K562 (cell line): ENCODE results near the gene BHLHE40. TPM values are rescaled to one million over a fixed set of nuclear protein-coding genes. Genes with fewer than 3 reads are reported as not detected.
A peak's percentile ranks its signal among the peaks of the same experiment; 100 is the strongest.

Experiments used
- BHLHE40 ChIP-seq: IDR thresholded peaks from 2 replicates; pipeline ENCODE4 v1.6.1; 2011; ENCODE audit warnings: low read length, improper control_type of control experiment
- CC2D1A ChIP-seq: fragments of 450-650 bp; IDR thresholded peaks from 2 replicates; pipeline ENCODE4 v1.6.1; 2017; ENCODE audit warnings: mild to moderate bottlenecking
- CHD1 ChIP-seq: fragments of 200-600 bp; sonication (generic); IDR thresholded peaks from one replicate; pipeline ENCODE4 v1.6.1; 2012; ENCODE audit warnings: mild to moderate bottlenecking, moderate library complexity, low read length, inconsistent platforms
- FOXJ2 ChIP-seq: fragments of 200-800 bp; sonication (Bioruptor generic); IDR thresholded peaks from 2 replicates; pipeline ENCODE4 v1.6.1; 2016; ENCODE audit warnings: missing genetic modification characterization, missing compliant biosample characterization
- FOXM1 ChIP-seq, 2 experiments: fragments of 450-650 bp in 1 of 2; sonication (generic) in 1 of 2; formaldehyde crosslinking in 1 of 2; IDR thresholded peaks; 2 replicates each; pipeline versions ENCODE4 v1.6.1 to v1.9.0; 2017 to 2022; ENCODE audit warnings: low read depth in 2 of 2, mild to moderate bottlenecking in 2 of 2, missing genetic modification reagents in 1 of 2, moderate library complexity in 1 of 2
- HMG20A ChIP-seq: fragments of 450-650 bp; formaldehyde crosslinking; conservative IDR thresholded peaks from 2 replicates; pipeline ENCODE4 v1.4.0; 2020; ENCODE audit warnings: mild to moderate bottlenecking, mixed read lengths
- HNRNPK ChIP-seq: fragments of 200-400 bp; formaldehyde crosslinking; IDR thresholded peaks from one replicate; pipeline ENCODE4 v1.6.1; 2018; ENCODE audit warnings: mild to moderate bottlenecking, low read depth, low read length; ENCODE audit not compliant: poor library complexity, severe bottlenecking
- MBD2 ChIP-seq: sonication (generic); IDR thresholded peaks from 2 replicates; pipeline ENCODE4 v1.6.1; 2016; ENCODE audit warnings: low read depth, borderline replicate concordance
- MTF1 ChIP-seq: fragments of 250-450 bp; sonication (Bioruptor Pico); IDR thresholded peaks from 2 replicates; pipeline ENCODE4 v1.9.0; 2021; ENCODE audit warnings: moderate library complexity, mild to moderate bottlenecking, inconsistent platforms, borderline replicate concordance
- NRF1 ChIP-seq, 2 experiments: fragments of 450-650 bp; IDR thresholded peaks in 1 of 2; conservative IDR thresholded peaks in 1 of 2; 2 replicates each; pipeline ENCODE4 v1.6.1; 2014; ENCODE audit warnings: mild to moderate bottlenecking in 2 of 2
- PRPF4 ChIP-seq: fragments of 200-400 bp; formaldehyde crosslinking; IDR thresholded peaks from one replicate; pipeline ENCODE4 v1.6.1; 2017; ENCODE audit warnings: low read length, low read depth, mild to moderate bottlenecking; ENCODE audit not compliant: insufficient read depth, poor library complexity, severe bottlenecking
- SMAD3 ChIP-seq: fragments of 450-650 bp; formaldehyde crosslinking; conservative IDR thresholded peaks from 2 replicates; pipeline ENCODE4 v1.4.0; 2020; ENCODE audit warnings: mild to moderate bottlenecking
- TGIF2 ChIP-seq: sonication (generic); formaldehyde crosslinking; IDR thresholded peaks from 2 replicates; pipeline ENCODE4 v1.8.1; 2022; ENCODE audit warnings: mild to moderate bottlenecking, missing genetic modification reagents, moderate library complexity
- ZNF3 ChIP-seq: fragments of 250-450 bp; sonication (Bioruptor Pico); IDR thresholded peaks from 2 replicates; pipeline ENCODE4 v1.5.0; 2021; ENCODE audit warnings: mild to moderate bottlenecking, moderate library complexity
- polyA plus RNA-seq, 8 experiments: library from polyadenylated mRNA; depleted of rRNA in 4 of 8; stranded (reverse) in 5 of 8; unstranded in 3 of 8; fragments of >200 nt; fragmentation: Nextera tagmentation in 2 of 8; fragmentation: Illumina TruSeq in 1 of 8; extraction: Ambion mirVana in 2 of 8; extraction: Trizol in 1 of 8; gene quantifications; 2 replicates each; pipeline versions ENCODE4 v1.2.1 to v1.2.3, GENCODE V29; 2011 to 2014; ENCODE audit warnings: inconsistent platforms in 1 of 8, missing spikeins in 1 of 8
- total RNA-seq, 7 experiments: library from RNA; depleted of rRNA in 6 of 7; stranded (reverse); fragments of >200 nt in 6 of 7; fragmentation: Illumina TruSeq in 2 of 7; extraction: Trizol in 2 of 7; gene quantifications; 2 replicates each; pipeline versions ENCODE4 v1.2.1 to v1.2.3, GENCODE V29; 2011 to 2021; ENCODE audit warnings: low replicate concordance in 1 of 7
- TF ChIP-seq, protein P1 (sequence below), 2 experiments: fragments of 450-650 bp in 1 of 2; IDR thresholded peaks; 2 replicates each; pipeline ENCODE4 v1.6.1; 2011 to 2017; ENCODE audit warnings: low read depth in 2 of 2, antibody characterized with exemption in 1 of 2, borderline replicate concordance in 1 of 2, low read length in 1 of 2, mild to moderate bottlenecking in 1 of 2, mixed read lengths in 1 of 2; ENCODE audit not compliant: control insufficient read depth in 1 of 2
- TF ChIP-seq, protein P2 (sequence below), 2 experiments: fragments of 450-650 bp; IDR thresholded peaks; 2 replicates each; pipeline ENCODE4 v1.6.1; 2016
- TF ChIP-seq, protein P3 (sequence below): fragments of 250-450 bp; sonication (Bioruptor Pico); IDR thresholded peaks from 2 replicates; pipeline ENCODE4 v1.4.0; 2020

The BHLHE40 gene
- total and polyA plus RNA-seq, 9 of the 15 experiments (the other 6 are each of a cell fraction or from before 2014, with no cell fraction given): 12.0 to 83.9 (median 31.4) TPM

DNA sequence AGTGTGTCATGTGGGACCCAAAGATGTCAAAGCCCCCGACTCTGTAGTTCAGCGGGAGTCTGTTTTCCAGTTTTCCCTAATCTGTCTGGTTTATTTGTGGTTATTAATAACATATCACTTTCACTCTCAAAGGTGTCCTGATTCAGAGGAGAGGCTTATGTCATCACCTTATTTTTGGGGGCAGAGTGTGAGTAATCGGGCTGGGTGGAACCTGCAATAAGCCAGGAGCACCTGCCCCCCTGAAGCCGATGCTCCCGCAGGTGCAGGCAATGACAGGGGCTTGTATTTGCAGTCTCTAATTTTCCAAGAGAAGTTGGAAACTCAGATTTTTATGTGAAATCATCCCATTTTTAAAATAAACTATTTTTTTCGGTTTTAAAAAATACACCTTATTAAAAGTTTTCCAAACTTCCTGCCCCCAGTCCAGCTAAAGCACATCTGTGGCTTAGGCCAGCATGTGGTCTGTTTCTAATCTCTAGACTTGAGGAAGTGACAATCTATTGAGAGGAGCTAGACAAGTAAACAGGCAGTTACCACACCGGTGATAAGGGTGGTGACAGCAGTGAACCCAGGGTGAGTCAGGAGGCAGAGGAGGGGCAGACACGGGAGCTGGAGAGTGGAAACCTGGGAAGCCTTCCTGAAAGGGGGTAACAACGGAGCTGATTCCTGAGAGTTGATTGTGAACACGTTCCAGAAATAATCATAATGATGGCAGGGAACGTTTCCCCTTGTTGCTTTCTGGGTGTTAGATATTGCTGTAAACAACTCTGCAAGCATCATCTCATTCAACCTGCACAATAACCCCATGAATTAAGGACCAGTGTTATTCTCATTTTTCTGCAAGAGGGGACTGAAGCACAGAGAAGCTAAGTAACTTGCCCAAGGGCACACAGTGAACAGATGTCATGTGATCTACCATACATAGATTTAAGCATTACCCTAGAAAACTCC, 37.2 kb downstream of the BHLHE40 start (continued):
- TF ChIP-seq TGIF2 (no peak), FOXM1 (IDR thresholded peaks at IDR 0.05; ENCODE audit: low read depth) (peak; percentile 81), FOXM1 (CRISPR knock-in tag; IDR thresholded peaks at IDR 0.05; ENCODE audit: low read depth) (no peak), HNRNPK (no peak), MBD2 (no peak), CC2D1A (peak; percentile 81), NRF1 (conservative IDR thresholded peaks at IDR 0.05 in 1 of 2, IDR thresholded peaks at IDR 0.05 in 1 of 2) (peak in 1 of 2 experiments; percentile 26; a peak in 2 of 4 replicates), FOXJ2 (tag) (peak; percentile 95), ZNF3 (CRISPR knock-in tag) (no peak), SMAD3 (CRISPR knock-in tag) (0 out of 2 replicates have a peak, but pooled peaks have one; percentile 8), MTF1 (CRISPR knock-in tag) (no peak), PRPF4 (no peak), BHLHE40 (peak; percentile 94), HMG20A (CRISPR knock-in tag) (no peak), CHD1 (no peak)
- TF ChIP-seq, protein P1, sequence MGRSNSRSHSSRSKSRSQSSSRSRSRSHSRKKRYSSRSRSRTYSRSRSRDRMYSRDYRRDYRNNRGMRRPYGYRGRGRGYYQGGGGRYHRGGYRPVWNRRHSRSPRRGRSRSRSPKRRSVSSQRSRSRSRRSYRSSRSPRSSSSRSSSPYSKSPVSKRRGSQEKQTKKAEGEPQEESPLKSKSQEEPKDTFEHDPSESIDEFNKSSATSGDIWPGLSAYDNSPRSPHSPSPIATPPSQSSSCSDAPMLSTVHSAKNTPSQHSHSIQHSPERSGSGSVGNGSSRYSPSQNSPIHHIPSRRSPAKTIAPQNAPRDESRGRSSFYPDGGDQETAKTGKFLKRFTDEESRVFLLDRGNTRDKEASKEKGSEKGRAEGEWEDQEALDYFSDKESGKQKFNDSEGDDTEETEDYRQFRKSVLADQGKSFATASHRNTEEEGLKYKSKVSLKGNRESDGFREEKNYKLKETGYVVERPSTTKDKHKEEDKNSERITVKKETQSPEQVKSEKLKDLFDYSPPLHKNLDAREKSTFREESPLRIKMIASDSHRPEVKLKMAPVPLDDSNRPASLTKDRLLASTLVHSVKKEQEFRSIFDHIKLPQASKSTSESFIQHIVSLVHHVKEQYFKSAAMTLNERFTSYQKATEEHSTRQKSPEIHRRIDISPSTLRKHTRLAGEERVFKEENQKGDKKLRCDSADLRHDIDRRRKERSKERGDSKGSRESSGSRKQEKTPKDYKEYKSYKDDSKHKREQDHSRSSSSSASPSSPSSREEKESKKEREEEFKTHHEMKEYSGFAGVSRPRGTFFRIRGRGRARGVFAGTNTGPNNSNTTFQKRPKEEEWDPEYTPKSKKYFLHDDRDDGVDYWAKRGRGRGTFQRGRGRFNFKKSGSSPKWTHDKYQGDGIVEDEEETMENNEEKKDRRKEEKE (IDR thresholded peaks at IDR 0.05; ENCODE audit: borderline replicate concordance in 1 of 2, control insufficient read depth in 1 of 2, low read depth in 2 of 2, low read length in 1 of 2): no peak
- TF ChIP-seq, protein P2, sequence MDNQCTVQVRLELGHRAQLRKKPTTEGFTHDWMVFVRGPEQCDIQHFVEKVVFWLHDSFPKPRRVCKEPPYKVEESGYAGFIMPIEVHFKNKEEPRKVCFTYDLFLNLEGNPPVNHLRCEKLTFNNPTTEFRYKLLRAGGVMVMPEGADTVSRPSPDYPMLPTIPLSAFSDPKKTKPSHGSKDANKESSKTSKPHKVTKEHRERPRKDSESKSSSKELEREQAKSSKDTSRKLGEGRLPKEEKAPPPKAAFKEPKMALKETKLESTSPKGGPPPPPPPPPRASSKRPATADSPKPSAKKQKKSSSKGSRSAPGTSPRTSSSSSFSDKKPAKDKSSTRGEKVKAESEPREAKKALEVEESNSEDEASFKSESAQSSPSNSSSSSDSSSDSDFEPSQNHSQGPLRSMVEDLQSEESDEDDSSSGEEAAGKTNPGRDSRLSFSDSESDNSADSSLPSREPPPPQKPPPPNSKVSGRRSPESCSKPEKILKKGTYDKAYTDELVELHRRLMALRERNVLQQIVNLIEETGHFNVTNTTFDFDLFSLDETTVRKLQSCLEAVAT (IDR thresholded peaks at IDR 0.05): peak; percentile 81 to 95
- TF ChIP-seq, protein P3, sequence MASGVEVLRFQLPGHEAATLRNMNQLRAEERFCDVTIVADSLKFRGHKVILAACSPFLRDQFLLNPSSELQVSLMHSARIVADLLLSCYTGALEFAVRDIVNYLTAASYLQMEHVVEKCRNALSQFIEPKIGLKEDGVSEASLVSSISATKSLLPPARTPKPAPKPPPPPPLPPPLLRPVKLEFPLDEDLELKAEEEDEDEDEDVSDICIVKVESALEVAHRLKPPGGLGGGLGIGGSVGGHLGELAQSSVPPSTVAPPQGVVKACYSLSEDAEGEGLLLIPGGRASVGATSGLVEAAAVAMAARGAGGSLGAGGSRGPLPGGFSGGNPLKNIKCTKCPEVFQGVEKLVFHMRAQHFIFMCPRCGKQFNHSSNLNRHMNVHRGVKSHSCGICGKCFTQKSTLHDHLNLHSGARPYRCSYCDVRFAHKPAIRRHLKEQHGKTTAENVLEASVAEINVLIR (CRISPR knock-in tag): 0 out of 2 replicates have a peak, but pooled peaks have one; percentile 16
